HepG2 (cell line): ENCODE measurements around the gene TENM3. TPM values are rescaled to one million over a fixed set of nuclear protein-coding genes. Genes with fewer than 3 reads are reported as not detected.

ENCODE experiments used
- ESRRA ChIP-seq: sonication (generic); formaldehyde crosslinking; IDR thresholded peaks from 2 replicates; pipeline ENCODE4 v1.5.1; 2020; ENCODE audit warnings: mild to moderate bottlenecking, low read depth, missing genetic modification reagents
- FOXA3 ChIP-seq: IDR thresholded peaks from 2 replicates; pipeline ENCODE4 v1.6.1; 2016; ENCODE audit warnings: missing genetic modification reagents, missing compliant biosample characterization
- HDAC1 ChIP-seq: sonication (generic); formaldehyde crosslinking; IDR thresholded peaks from 2 replicates; pipeline ENCODE4 v1.5.1; 2020; ENCODE audit warnings: mild to moderate bottlenecking, missing genetic modification reagents
- PAX8 ChIP-seq: sonication (generic); formaldehyde crosslinking; IDR thresholded peaks from 2 replicates; pipeline ENCODE4 v1.8.0; 2022; ENCODE audit warnings: mild to moderate bottlenecking, missing genetic modification reagents, borderline replicate concordance
- RORA ChIP-seq: sonication (generic); formaldehyde crosslinking; IDR thresholded peaks from 2 replicates; pipeline ENCODE4 v1.5.0; 2020; ENCODE audit warnings: mild to moderate bottlenecking, missing genetic modification reagents, moderate library complexity
- ZNF280B ChIP-seq: sonication (generic); formaldehyde crosslinking; IDR thresholded peaks from 2 replicates; pipeline ENCODE4 v1.5.0; 2020; ENCODE audit warnings: missing genetic modification reagents, mild to moderate bottlenecking, borderline replicate concordance
- ZNF646 ChIP-seq: sonication (generic); formaldehyde crosslinking; IDR thresholded peaks from 2 replicates; pipeline ENCODE4 v1.9.0; 2021; ENCODE audit warnings: mild to moderate bottlenecking, missing genetic modification reagents
- polyA plus RNA-seq, 8 experiments: library from polyadenylated mRNA; depleted of rRNA in 3 of 8; stranded (reverse) in 7 of 8; unstranded in 1 of 8; fragments of >200 nt; fragmentation: Illumina TruSeq in 4 of 8; extraction: Trizol in 4 of 8; gene quantifications; 2 replicates each; pipeline versions ENCODE4 v1.2.1 to v1.2.3, GENCODE V29; 2011 to 2016; ENCODE audit warnings: low read depth in 4 of 8, missing spikeins in 1 of 8, mixed read lengths in 1 of 8; ENCODE audit not compliant: insufficient read depth in 1 of 8
- total RNA-seq, 5 experiments: library from RNA; depleted of rRNA; stranded (reverse); fragments of >200 nt; fragmentation: Illumina TruSeq; extraction: Trizol; gene quantifications; 2 replicates each; pipeline ENCODE4 v1.2.3, GENCODE V29; 2016; ENCODE audit warnings: low read depth in 1 of 5
- TF ChIP-seq, protein P1 (sequence below): sonication (generic); formaldehyde crosslinking; IDR thresholded peaks from 2 replicates; pipeline ENCODE4 v1.4.0; 2020; ENCODE audit warnings: missing genetic modification reagents, mild to moderate bottlenecking, borderline replicate concordance

The TENM3 gene
- total and polyA plus RNA-seq, 2 of the 13 experiments (the other 11 are each of a cell fraction or from before 2014, with no cell fraction given): 0.04 TPM; not detected in 1

GRCh38 chr4:182705389-182705788 is 462.2 kb downstream of the TENM3 start (continued):
- TF ChIP-seq FOXA3: no peak
- TF ChIP-seq ZNF646: no peak
- TF ChIP-seq HDAC1: no peak
- no peak for TF ChIP-seq RORA (CRISPR knock-in tag)
- TF ChIP-seq ESRRA (CRISPR knock-in tag): no peak
- no peak for TF ChIP-seq ZNF280B (CRISPR knock-in tag)
- TF ChIP-seq, protein P1, sequence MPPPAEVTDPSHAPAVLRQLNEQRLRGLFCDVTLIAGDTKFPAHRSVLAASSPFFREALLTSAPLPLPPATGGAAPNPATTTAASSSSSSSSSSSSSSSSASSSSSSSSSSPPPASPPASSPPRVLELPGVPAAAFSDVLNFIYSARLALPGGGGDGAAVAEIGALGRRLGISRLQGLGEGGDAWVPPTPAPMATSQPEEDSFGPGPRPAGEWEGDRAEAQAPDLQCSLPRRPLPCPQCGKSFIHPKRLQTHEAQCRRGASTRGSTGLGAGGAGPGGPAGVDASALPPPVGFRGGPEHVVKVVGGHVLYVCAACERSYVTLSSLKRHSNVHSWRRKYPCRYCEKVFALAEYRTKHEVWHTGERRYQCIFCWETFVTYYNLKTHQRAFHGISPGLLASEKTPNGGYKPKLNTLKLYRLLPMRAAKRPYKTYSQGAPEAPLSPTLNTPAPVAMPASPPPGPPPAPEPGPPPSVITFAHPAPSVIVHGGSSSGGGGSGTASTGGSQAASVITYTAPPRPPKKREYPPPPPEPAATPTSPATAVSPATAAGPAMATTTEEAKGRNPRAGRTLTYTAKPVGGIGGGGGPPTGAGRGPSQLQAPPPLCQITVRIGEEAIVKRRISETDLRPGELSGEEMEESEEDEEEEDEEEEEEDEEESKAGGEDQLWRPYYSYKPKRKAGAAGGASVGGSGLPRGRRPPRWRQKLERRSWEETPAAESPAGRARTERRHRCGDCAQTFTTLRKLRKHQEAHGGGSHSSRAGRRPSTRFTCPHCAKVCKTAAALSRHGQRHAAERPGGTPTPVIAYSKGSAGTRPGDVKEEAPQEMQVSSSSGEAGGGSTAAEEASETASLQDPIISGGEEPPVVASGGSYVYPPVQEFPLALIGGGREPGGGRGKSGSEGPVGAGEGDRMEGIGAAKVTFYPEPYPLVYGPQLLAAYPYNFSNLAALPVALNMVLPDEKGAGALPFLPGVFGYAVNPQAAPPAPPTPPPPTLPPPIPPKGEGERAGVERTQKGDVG (CRISPR knock-in tag): no peak
- TF ChIP-seq PAX8 (CRISPR knock-in tag): no peak
